Activated CD4-positive, alpha-beta T cell treated with anti-CD3 and anti-CD28 coated beads, Interleukin-2, amount 10 ng/mL, durations not matched to agents 7 days and 5 days (primary cell): ENCODE results near the gene DTNBP1. TPM values are rescaled to one million over a fixed set of nuclear protein-coding genes. Genes with fewer than 3 reads are reported as not detected.
"Not testable (repeated sequence)": the region's sequence is repeated elsewhere in the genome, so short reads cannot be mapped to it uniquely, and the experiment has no call there.

Experiments used
- CTCF ChIA-PET: fragments of 350-600 bp; sonication (Branson Sonifier 250); formaldehyde crosslinking; loops from one replicate; lab custom pipeline; 2021; ENCODE audit warnings: antibody characterized with exemption; lab: Charles Lee
- POLR2A ChIA-PET: fragments of 350-600 bp; sonication (Branson Sonifier 250); formaldehyde crosslinking; loops from one replicate; lab custom pipeline; 2021; ENCODE audit warnings: antibody characterized with exemption; lab: Charles Lee
- DNase-seq: peaks from one replicate; pipeline ENCODE4 v3.0.0-alpha.2; 2020
- H3K27ac Mint-ChIP-seq: one replicate; pipeline ENCODE4 v1.8.0; 2021; ENCODE audit warnings: mild to moderate bottlenecking, moderate library complexity, mixed read lengths
- H3K27me3 Mint-ChIP-seq: one replicate; pipeline ENCODE4 v1.8.0; 2021; ENCODE audit warnings: mixed read lengths
- H3K36me3 Mint-ChIP-seq: one replicate; pipeline ENCODE4 v1.8.0; 2021; ENCODE audit warnings: low read depth, mixed read lengths
- H3K4me1 Mint-ChIP-seq: one replicate; pipeline ENCODE4 v1.8.0; 2021; ENCODE audit warnings: mixed read lengths
- H3K4me3 Mint-ChIP-seq: one replicate; pipeline ENCODE4 v1.8.0; 2021; ENCODE audit warnings: mild to moderate bottlenecking, moderate library complexity, mixed read lengths
- H3K9me3 Mint-ChIP-seq: one replicate; pipeline ENCODE4 v1.8.0; 2021; ENCODE audit warnings: mixed read lengths
- total RNA-seq, 2 experiments: library from RNA; stranded (reverse); gene quantifications; one replicate each; pipeline ENCODE4 v1.2.3, GENCODE V29; 2021

Gene DTNBP1
- total RNA-seq, 2 experiments from 2014 or later: 22.3 to 23.5 TPM

DNA sequence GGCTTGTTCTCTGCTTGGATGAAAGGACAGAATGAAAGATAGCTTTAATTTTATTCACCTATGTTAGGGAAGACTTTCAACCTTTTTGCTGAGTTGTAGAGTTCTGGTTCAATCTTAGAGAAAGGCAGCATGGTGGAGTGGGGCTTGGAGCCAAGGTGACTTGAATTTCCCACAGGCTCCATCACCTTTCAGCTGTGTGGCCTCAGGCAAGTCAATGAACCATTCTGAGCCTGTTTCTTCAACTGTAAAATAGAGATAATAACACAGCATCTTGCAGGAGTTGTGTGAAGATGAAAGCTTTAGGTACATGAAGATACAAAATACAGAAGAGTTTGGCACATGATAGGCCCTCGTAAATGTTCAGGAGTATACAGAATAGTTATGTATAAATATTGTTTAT lies 19.1 kb upstream of the DTNBP1 start:
- Mint-ChIP-seq H3K9me3 (peaks cover 2% of the 10 kb centered on the region), H3K27me3 (peaks cover 17% of the 10 kb centered on the region), H3K4me1 (no peaks in the 10 kb centered on the region), H3K4me3 (no peak overlapping the region), H3K27ac (no peak overlapping the region), H3K36me3 (no peaks in the 10 kb centered on the region)
- ChIA-PET POLR2A (no interaction called here), CTCF (interaction anchor here (2.2 kb wide), 1 partner anchor 10 kb away, joined by 7 read pairs; no protein-coding TSS in a partner anchor)
- no peak for DNase-seq

DNA sequence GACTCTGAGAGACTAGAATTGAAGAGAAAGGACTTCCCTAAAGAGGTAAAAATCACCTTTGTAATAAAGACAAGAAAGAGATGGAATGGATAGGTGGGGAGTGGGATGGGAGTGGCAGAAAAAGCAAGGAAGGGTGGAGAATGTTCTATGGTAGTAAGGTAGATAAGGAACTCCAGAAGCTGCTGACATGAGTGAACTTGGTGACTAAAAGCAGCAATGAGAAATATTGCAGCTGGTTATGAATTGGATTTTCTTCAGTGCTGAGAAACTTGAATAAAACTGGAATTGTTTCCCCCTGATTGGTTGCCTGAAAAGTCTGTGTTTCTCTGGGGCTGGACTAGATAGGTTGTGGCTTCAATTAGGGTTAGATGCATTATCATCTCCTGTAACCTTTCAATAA lies 15.7 kb upstream of the DTNBP1 start:
- CTCF ChIA-PET: no interaction called here
- DNase-seq: no peak
- H3K27ac Mint-ChIP-seq: no peak overlapping the region
- no peaks in the 10 kb centered on the region for H3K4me1 Mint-ChIP-seq
- POLR2A ChIA-PET: no interaction called here
- peaks cover 15% of the 10 kb centered on the region for H3K27me3 Mint-ChIP-seq
- H3K4me3 Mint-ChIP-seq: no peak overlapping the region
- H3K36me3 Mint-ChIP-seq: no peaks in the 10 kb centered on the region
- H3K9me3 Mint-ChIP-seq: peaks cover 2% of the 10 kb centered on the region

- ChIA-PET CTCF (interaction anchor here (0.6 to 1.1 kb wide), 3 partner anchors 228 to 509 kb away, joined by 3 read pairs; no protein-coding TSS in a partner anchor), POLR2A (no interaction called here)
- Mint-ChIP-seq H3K4me1 (no peaks in the 10 kb centered on the region), H3K27ac (no peak overlapping the region), H3K9me3 (no peaks in the 10 kb centered on the region), H3K4me3 (no peak overlapping the region), H3K27me3 (peaks cover 14% of the 10 kb centered on the region), H3K36me3 (no peaks in the 10 kb centered on the region)
- no peak for DNase-seq
Observed at GRCh38 chr6:15677822-15678221, 15.0 kb upstream of the DTNBP1 start.

GRCh38 chr6:15675536-15676220 lies 12.8 kb upstream of the DTNBP1 start:
- no peak for DNase-seq
- no peaks in the 10 kb centered on the region for H3K4me1 Mint-ChIP-seq
- no peaks in the 10 kb centered on the region for H3K36me3 Mint-ChIP-seq
- CTCF ChIA-PET: interaction anchor here (0.8 kb wide), 1 partner anchor 9 kb away, joined by 3 read pairs; no protein-coding TSS in a partner anchor
- POLR2A ChIA-PET: no interaction called here
- H3K27ac Mint-ChIP-seq: no peak overlapping the region
- no peaks in the 10 kb centered on the region for H3K9me3 Mint-ChIP-seq
- H3K27me3 Mint-ChIP-seq: peaks cover 14% of the 10 kb centered on the region
- no peak overlapping the region for H3K4me3 Mint-ChIP-seq

DNA sequence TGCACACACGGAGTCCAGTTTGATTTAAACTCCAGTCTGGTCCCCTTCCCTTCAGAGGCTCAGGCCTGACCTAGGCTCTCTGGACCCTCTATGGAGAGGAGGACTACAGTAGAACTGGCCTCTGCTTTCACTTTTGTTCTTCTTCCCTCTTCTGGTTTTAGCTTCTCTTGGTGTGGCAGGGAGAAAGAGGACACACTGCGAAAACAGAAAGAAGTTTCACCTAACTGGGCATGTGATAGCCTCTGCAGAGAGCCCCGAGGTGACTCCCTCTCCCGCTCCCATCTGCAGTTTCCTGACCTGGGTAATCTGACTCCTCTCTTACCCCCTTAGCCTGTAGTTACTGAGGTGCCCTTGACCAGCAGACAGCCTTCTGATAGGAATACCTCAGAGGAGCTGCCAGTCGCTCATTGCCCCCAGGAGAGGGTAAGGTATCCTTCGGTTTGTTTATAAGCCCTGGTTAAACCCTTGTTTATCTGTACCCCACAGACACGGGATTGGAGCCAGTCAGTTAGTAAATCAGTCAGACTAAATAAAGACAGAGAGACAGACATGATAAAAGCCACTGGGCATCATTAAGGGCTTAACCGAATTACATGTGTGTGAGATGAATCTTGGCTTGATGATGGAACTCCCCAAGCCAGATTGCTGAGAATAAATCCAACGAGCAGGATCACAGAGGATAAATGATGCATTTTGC lies 12.0 kb upstream of the DTNBP1 start:
- no peaks in the 10 kb centered on the region for H3K9me3 Mint-ChIP-seq
- no peak overlapping the region for H3K4me3 Mint-ChIP-seq
- CTCF ChIA-PET: interaction anchor here (0.6 to 1.6 kb wide), 2 partner anchors 531 to 1881 kb away, joined by 3 read pairs; no protein-coding TSS in a partner anchor
- POLR2A ChIA-PET: no interaction called here
- no peaks in the 10 kb centered on the region for H3K36me3 Mint-ChIP-seq
- DNase-seq: no peak
- peaks cover 14% of the 10 kb centered on the region for H3K27me3 Mint-ChIP-seq
- H3K27ac Mint-ChIP-seq: no peak overlapping the region
- no peaks in the 10 kb centered on the region for H3K4me1 Mint-ChIP-seq

- Mint-ChIP-seq H3K4me3 (no peak overlapping the region), H3K9me3 (no peaks in the 10 kb centered on the region), H3K27ac (no peak overlapping the region), H3K27me3 (peaks cover 16% of the 10 kb centered on the region), H3K36me3 (no peaks in the 10 kb centered on the region), H3K4me1 (no peaks in the 10 kb centered on the region)
- CTCF ChIA-PET: interaction anchor here (1.6 kb wide), 1 partner anchor 532 kb away, joined by 3 read pairs; no protein-coding TSS in a partner anchor
- POLR2A ChIA-PET: no interaction called here
- no peak for DNase-seq
Observed at GRCh38 chr6:15673666-15674065, 10.8 kb upstream of the DTNBP1 start.

GRCh38 chr6:15672818-15673217 lies 10.0 kb upstream of the DTNBP1 start:
- Mint-ChIP-seq H3K4me1 (no peaks in the 10 kb centered on the region), H3K27me3 (peaks cover 14% of the 10 kb centered on the region), H3K27ac (no peak overlapping the region), H3K36me3 (no peaks in the 10 kb centered on the region), H3K4me3 (no peak overlapping the region), H3K9me3 (no peaks in the 10 kb centered on the region)
- CTCF ChIA-PET: no interaction called here
- no peak for DNase-seq
- POLR2A ChIA-PET: no interaction called here

DNA sequence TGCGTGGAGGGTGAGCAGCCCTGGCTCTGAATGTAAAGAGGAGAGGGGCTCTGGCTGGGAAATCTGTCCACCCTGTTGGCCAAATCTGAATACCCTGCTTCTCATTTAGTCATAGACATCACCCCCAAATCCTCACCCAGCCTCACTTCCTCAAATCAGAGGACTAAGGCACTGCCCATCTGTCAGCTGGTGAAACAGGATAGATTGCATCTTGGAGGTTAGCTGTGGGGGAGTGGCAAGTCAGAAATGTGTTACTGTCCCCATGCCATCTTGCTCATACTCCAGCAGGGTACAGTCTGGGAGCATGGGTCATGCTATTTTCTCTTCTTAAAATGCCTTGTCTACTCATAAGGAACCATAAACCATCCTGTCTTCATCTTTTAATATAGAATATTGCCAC lies 9.5 kb upstream of the DTNBP1 start:
- peaks cover 14% of the 10 kb centered on the region for H3K27me3 Mint-ChIP-seq
- ChIA-PET CTCF (interaction anchor here (0.6 kb wide), 1 partner anchor 211 kb away, joined by 3 read pairs; no protein-coding TSS in a partner anchor), POLR2A (no interaction called here)
- H3K4me1 Mint-ChIP-seq: no peaks in the 10 kb centered on the region
- DNase-seq: no peak
- H3K9me3 Mint-ChIP-seq: no peaks in the 10 kb centered on the region
- no peak overlapping the region for H3K4me3 Mint-ChIP-seq
- H3K27ac Mint-ChIP-seq: no peak overlapping the region
- H3K36me3 Mint-ChIP-seq: no peaks in the 10 kb centered on the region

DNA sequence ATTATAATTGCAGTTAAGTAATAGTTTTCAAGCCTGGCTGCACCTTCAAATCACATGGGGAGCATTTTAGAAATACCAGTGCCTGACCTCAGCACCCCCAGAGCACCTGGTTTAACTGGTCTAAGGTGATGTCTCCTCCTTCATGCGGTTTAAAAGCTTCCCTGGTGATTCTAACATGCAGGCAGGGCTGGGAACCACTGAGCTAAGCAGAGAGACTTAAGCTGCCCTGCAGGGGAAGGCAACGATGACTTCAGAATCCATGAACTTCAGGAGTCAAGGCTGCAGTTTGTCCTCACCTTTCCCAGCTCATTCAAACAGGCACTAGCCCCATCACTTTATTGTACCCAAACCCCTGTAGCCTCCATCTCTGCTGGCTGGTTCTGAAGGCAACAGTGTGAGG lies 6.1 kb upstream of the DTNBP1 start:
- Mint-ChIP-seq H3K27ac (no peak overlapping the region), H3K27me3 (peaks cover 27% of the 10 kb centered on the region), H3K9me3 (no peaks in the 10 kb centered on the region), H3K4me3 (no peak overlapping the region), H3K4me1 (peaks cover 2% of the 10 kb centered on the region), H3K36me3 (no peaks in the 10 kb centered on the region)
- POLR2A ChIA-PET: no interaction called here
- DNase-seq: no peak
- CTCF ChIA-PET: interaction anchor here (0.6 to 2.0 kb wide), 3 partner anchors 22 to 1379 kb away, joined by 3 to 8 read pairs (median 4); no protein-coding TSS in a partner anchor

- Mint-ChIP-seq H3K27me3 (peaks cover 26% of the 10 kb centered on the region), H3K4me1 (peaks cover 14% of the 10 kb centered on the region)
- POLR2A ChIA-PET, DNase-seq, H3K4me3 Mint-ChIP-seq, H3K27ac Mint-ChIP-seq, H3K36me3 Mint-ChIP-seq, H3K9me3 Mint-ChIP-seq: not testable (repeated sequence)
- CTCF ChIA-PET: interaction anchor here (0.7 kb wide), 1 partner anchor 423 kb away, joined by 3 read pairs; no protein-coding TSS in a partner anchor
Observed at GRCh38 chr6:15666896-15667295, 4.1 kb upstream of the DTNBP1 start.

DNA sequence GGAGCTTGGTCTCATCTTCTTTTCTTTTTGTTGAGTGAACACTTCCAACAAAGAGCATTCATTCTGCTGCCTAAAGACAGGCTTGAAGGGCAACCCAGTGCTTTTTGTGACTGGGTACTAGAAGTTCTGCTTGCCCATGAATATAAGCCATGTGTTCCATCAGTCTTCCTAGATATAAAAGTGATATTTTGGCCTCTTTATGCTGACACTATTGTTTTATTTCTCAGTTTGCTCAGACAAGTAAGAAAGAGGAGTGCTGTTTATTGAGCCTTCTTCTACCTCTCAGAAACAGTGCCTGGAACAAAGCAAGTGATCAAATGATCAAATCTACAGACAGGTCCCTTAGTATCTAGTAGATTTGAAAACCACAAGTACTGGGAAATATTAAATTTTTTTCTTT lies 2.4 kb upstream of the DTNBP1 start:
- no peaks in the 10 kb centered on the region for H3K9me3 Mint-ChIP-seq
- no peak overlapping the region for H3K4me3 Mint-ChIP-seq
- no peak overlapping the region for H3K27ac Mint-ChIP-seq
- peaks cover 9% of the 10 kb centered on the region for H3K36me3 Mint-ChIP-seq
- ChIA-PET CTCF (interaction anchor here (0.5 kb wide), 1 partner anchor 286 kb away, joined by 4 read pairs; no protein-coding TSS in a partner anchor), POLR2A (no interaction called here)
- H3K27me3 Mint-ChIP-seq: peaks cover 23% of the 10 kb centered on the region
- no peak for DNase-seq
- H3K4me1 Mint-ChIP-seq: peaks cover 23% of the 10 kb centered on the region

- Mint-ChIP-seq H3K4me3 (peak overlapping the region; percentile 80), H3K36me3 (peaks cover 14% of the 10 kb centered on the region), H3K27me3 (peaks cover 21% of the 10 kb centered on the region), H3K27ac (peak overlapping the region; percentile 90), H3K9me3 (no peaks in the 10 kb centered on the region), H3K4me1 (peaks cover 30% of the 10 kb centered on the region)
- DNase-seq: no peak
- CTCF ChIA-PET: interaction anchor here (0.8 kb wide), 1 partner anchor 492 kb away, joined by 5 read pairs; no protein-coding TSS in a partner anchor
- POLR2A ChIA-PET: no interaction called here
Observed at GRCh38 chr6:15663130-15663871, 473 bp upstream of the DTNBP1 start.
